Activated CD8-positive, alpha-beta memory T cell treated with anti-CD3 and anti-CD28 coated beads, Interleukin-2, amount 50 U/mL, for 48 hours (primary cell): ENCODE measurements around the gene AP1B1.

ENCODE experiments used
- DNase-seq: peaks from one replicate; pipeline ENCODE4 v3.0.0-alpha.2; 2020

The AP1B1 gene

GRCh38 chr22:29291215-29291614 lies 97.2 kb downstream of the AP1B1 start:
- DNase-seq = no peak

- DNase-seq = no peak
These were observed 98.3 kb downstream of the AP1B1 start for GRCh38 chr22:29290061-29290460.

GRCh38 chr22:29288837-29289236 lies 99.5 kb downstream of the AP1B1 start:
- no peak for DNase-seq

GRCh38 chr22:29284196-29284595 lies 104.2 kb downstream of the AP1B1 start:
- no peak for DNase-seq

- no peak for DNase-seq
These were observed 110.4 kb downstream of the AP1B1 start for GRCh38 chr22:29277927-29278326.
